ENCODE results near the gene AHNAK.

AHNAK gene

GRCh38 chr11:62435846-62436660 lies 110.6 kb downstream of the AHNAK start:
- no peak for DNase-seq (ENCODE audit: low spot score)

- no peak for DNase-seq (ENCODE audit: low spot score)
Measured at GRCh38 chr11:62433904-62434276, 112.7 kb downstream of the AHNAK start.

GRCh38 chr11:62433141-62433903 lies 113.3 kb downstream of the AHNAK start:
- no peak for DNase-seq (ENCODE audit: low spot score)

GRCh38 chr11:62432695-62433094 lies 113.9 kb downstream of the AHNAK start:
- DNase-seq (ENCODE audit: low spot score), result no peak

- DNase-seq (ENCODE audit: low spot score), result peak; percentile 62
Measured at GRCh38 chr11:62431171-62431901, 115.3 kb downstream of the AHNAK start.

GRCh38 chr11:62430425-62430824 lies 116.2 kb downstream of the AHNAK start:
- DNase-seq (ENCODE audit: low spot score), result peak; percentile 45

- DNase-seq (ENCODE audit: low spot score), result no peak
Measured at GRCh38 chr11:62428871-62429560, 117.6 kb downstream of the AHNAK start.

GRCh38 chr11:62427630-62428233 lies 118.9 kb downstream of the AHNAK start:
- peak; percentile 65 for DNase-seq (ENCODE audit: low spot score)

GRCh38 chr11:62423012-62423411 lies 123.6 kb downstream of the AHNAK start:
- DNase-seq (ENCODE audit: low spot score), result no peak

- DNase-seq (ENCODE audit: low spot score), result no peak
Measured at GRCh38 chr11:62421996-62422395, 124.6 kb downstream of the AHNAK start.

GRCh38 chr11:62420882-62421281 lies 125.7 kb downstream of the AHNAK start:
- no peak for DNase-seq (ENCODE audit: low spot score)

- no peak for DNase-seq (ENCODE audit: low spot score)
Measured at GRCh38 chr11:62419943-62420342, 126.7 kb downstream of the AHNAK start.

GRCh38 chr11:62419314-62419929 lies 127.2 kb downstream of the AHNAK start:
- DNase-seq (ENCODE audit: low spot score), result no peak

GRCh38 chr11:62418733-62419132 lies 127.9 kb downstream of the AHNAK start, which contains the start of gene SCGB1A1:
Gene SCGB1A1 (plus strand): TSS chr11:62419033. CDS start chr11:62419096, 63 bp downstream.
- DNase-seq (ENCODE audit: low spot score), result no peak

- no peak for DNase-seq (ENCODE audit: low spot score)
Measured at GRCh38 chr11:62418136-62418535, 128.5 kb downstream of the AHNAK start.

- DNase-seq (ENCODE audit: low spot score), result no peak
Measured at GRCh38 chr11:62416596-62416995, 130.0 kb downstream of the AHNAK start.

GRCh38 chr11:62413060-62413696 lies 133.4 kb downstream of the AHNAK start:
- no peak for DNase-seq (ENCODE audit: low spot score)

GRCh38 chr11:62411524-62411923 lies 135.1 kb downstream of the AHNAK start:
- no peak for DNase-seq (ENCODE audit: low spot score)

- DNase-seq (ENCODE audit: low spot score), result no peak
Measured at GRCh38 chr11:62410972-62411371, 135.6 kb downstream of the AHNAK start.

GRCh38 chr11:62409831-62410230 lies 136.8 kb downstream of the AHNAK start:
- DNase-seq (ENCODE audit: low spot score), result no peak

- no peak for DNase-seq (ENCODE audit: low spot score)
Measured at GRCh38 chr11:62406034-62406433, 140.6 kb downstream of the AHNAK start.
